OCI-LY3 (cell line): ENCODE measurements around the gene ZMYND19.

Source experiments
- H2AFZ ChIP-seq: fragments of 200-600, 300-600 bp; shearing (Covaris generic); 2 replicates; pipeline ENCODE4 v1.6.0; 2014; ENCODE audit warnings: antibody characterized with exemption, low read depth, low read length
- H3K27ac ChIP-seq: fragments of 200-600, 300-600 bp; sonication (generic); 2 replicates; pipeline ENCODE4 v1.5.1; 2014; ENCODE audit warnings: mild to moderate bottlenecking, low read length, moderate library complexity, mixed read lengths
- H3K27me3 ChIP-seq: fragments of 200-600, 300-600 bp; sonication (generic); 2 replicates; pipeline ENCODE4 v1.6.1; 2014; ENCODE audit warnings: low read depth, low read length, mixed read lengths
- H3K36me3 ChIP-seq: fragments of 200-600, 300-600 bp; sonication (generic); replicated peaks from 2 replicates; pipeline ENCODE3; 2014; ENCODE audit warnings: low read depth, low read length, mixed read lengths
- H3K4me1 ChIP-seq: fragments of 300-600, 200-600 bp; sonication (generic); 2 replicates; pipeline ENCODE4 v1.6.1; 2014; ENCODE audit warnings: low read length, mixed read lengths
- H3K4me2 ChIP-seq: fragments of 200-600, 300-600 bp; sonication (generic); 2 replicates; pipeline ENCODE4 v1.6.1; 2014; ENCODE audit warnings: low read length, mixed read lengths
- H3K4me3 ChIP-seq: fragments of 300-600, 200-600 bp; sonication (generic); 2 replicates; pipeline ENCODE4 v1.5.1; 2014; ENCODE audit warnings: antibody characterized with exemption, mild to moderate bottlenecking, low read length, moderate library complexity
- H3K79me2 ChIP-seq: fragments of 300-600, 200-600 bp; shearing (Covaris generic); 2 replicates; pipeline ENCODE4 v1.6.1; 2014; ENCODE audit warnings: mild to moderate bottlenecking, low read length, mixed read lengths
- H3K9ac ChIP-seq: fragments of 300-600, 200-600 bp; shearing (Covaris generic); 2 replicates; pipeline ENCODE4 v1.6.0; 2014; ENCODE audit warnings: mild to moderate bottlenecking, low read length, moderate library complexity
- H3K9me3 ChIP-seq: fragments of 200-600, 300-600 bp; shearing (Covaris generic); 2 replicates; pipeline ENCODE4 v1.6.1; 2014; ENCODE audit warnings: low read length, mixed read lengths; ENCODE audit not compliant: insufficient read depth
- H4K20me1 ChIP-seq: fragments of 200-600, 300-600 bp; sonication (generic); 2 replicates; pipeline ENCODE4 v1.6.1; 2016; ENCODE audit warnings: low read length, mixed read lengths; ENCODE audit not compliant: insufficient read depth
- CTCF ChIP-seq: fragments of 200-600, 300-600 bp; sonication (generic); IDR thresholded peaks from 2 replicates; pipeline ENCODE4 v1.5.1; 2014; ENCODE audit warnings: antibody characterized with exemption, low read length, low read depth
- EZH2phosphoT487 ChIP-seq: fragments of 200-600 bp; shearing (Covaris generic); IDR thresholded peaks from 2 replicates; pipeline ENCODE4 v1.6.1; 2018; ENCODE audit warnings: antibody characterized with exemption, mixed run types, low read depth

ZMYND19 gene

GRCh38 chr9:137606734-137607138 lies 16.4 kb upstream of the ZMYND19 start:
- H3K27ac ChIP-seq, result no peak overlapping the region
- H3K4me2 ChIP-seq, result peak overlapping the region; percentile 88
- no peaks in the 10 kb centered on the region; the same call in 1 of the 2 replicates for H3K27me3 ChIP-seq
- peaks cover 4% of the 10 kb centered on the region; the same call in 1 of the 2 replicates for H3K79me2 ChIP-seq
- H3K36me3 ChIP-seq, result no peaks in the 10 kb centered on the region
- TF ChIP-seq EZH2phosphoT487 (no peak), CTCF (no peak)
- peak overlapping the region; percentile 69; the same call in 1 of the 2 replicates for H3K9ac ChIP-seq
- H3K9me3 ChIP-seq, result no peaks in the 10 kb centered on the region
- H2AFZ ChIP-seq, result no peak overlapping the region
- no peaks in the 10 kb centered on the region; the same call in 1 of the 2 replicates for H4K20me1 ChIP-seq
- peaks cover 22% of the 10 kb centered on the region for H3K4me1 ChIP-seq
- H3K4me3 ChIP-seq, result peak overlapping the region; percentile 93

- H3K9ac ChIP-seq, result peak overlapping the region; percentile 69
- H2AFZ ChIP-seq, result no peak overlapping the region
- peak overlapping the region; percentile 93 for H3K4me3 ChIP-seq
- no peaks in the 10 kb centered on the region for H3K36me3 ChIP-seq
- peaks cover 22% of the 10 kb centered on the region for H3K4me1 ChIP-seq
- H3K9me3 ChIP-seq, result no peaks in the 10 kb centered on the region
- peaks cover 4% of the 10 kb centered on the region; the same call in 1 of the 2 replicates for H3K79me2 ChIP-seq
- TF ChIP-seq CTCF (no peak), EZH2phosphoT487 (no peak)
- H3K27ac ChIP-seq, result no peak overlapping the region
- H3K27me3 ChIP-seq, result no peaks in the 10 kb centered on the region; the same call in 1 of the 2 replicates
- no peaks in the 10 kb centered on the region; the same call in 1 of the 2 replicates for H4K20me1 ChIP-seq
- peak overlapping the region; percentile 88 for H3K4me2 ChIP-seq
Observed at GRCh38 chr9:137606005-137606621, 15.8 kb upstream of the ZMYND19 start.

GRCh38 chr9:137605121-137606004 lies 15.1 kb upstream of the ZMYND19 start, which contains the start of gene ARRDC1:
Gene ARRDC1, plus strand, starts transcription at chr9:137605686. Its CDS starts 32 bp downstream, at chr9:137605718.
- H3K9ac ChIP-seq, result peak within 1 kb of the TSS; percentile 69
- H3K27ac ChIP-seq, result no peak within 1 kb of the TSS
- TF ChIP-seq EZH2phosphoT487 (no peak), CTCF (no peak)
- H3K9me3 ChIP-seq, result no peaks in the 10 kb centered on the region
- H2AFZ ChIP-seq, result 0 out of 2 replicates have a peak within 1 kb of the TSS, but pooled peaks have one; percentile 58
- H3K4me1 ChIP-seq, result peaks cover 22% of the 10 kb centered on the region
- no peaks in the 10 kb centered on the region for H3K36me3 ChIP-seq
- peaks cover 4% of the 10 kb centered on the region; the same call in 1 of the 2 replicates for H3K79me2 ChIP-seq
- no peaks in the 10 kb centered on the region; the same call in 1 of the 2 replicates for H4K20me1 ChIP-seq
- H3K4me3 ChIP-seq, result peak within 1 kb of the TSS; percentile 93
- H3K27me3 ChIP-seq, result no peaks in the 10 kb centered on the region; the same call in 1 of the 2 replicates
- H3K4me2 ChIP-seq, result peak within 1 kb of the TSS; percentile 88
